CD14-positive monocyte (primary cell): ENCODE measurements around the gene ACBD5. TPM values are rescaled to one million over a fixed set of nuclear protein-coding genes. Genes with fewer than 3 reads are reported as not detected.

Experiments used
- DNase-seq, 3 donors: peaks; one replicate each; pipeline ENCODE4 v3.0.0-alpha.2; 2011 to 2022
- H2AFZ ChIP-seq: 2 replicates; pipeline ENCODE4 v1.6.0; 2012; ENCODE audit warnings: mild to moderate bottlenecking, low read depth, low read length, inconsistent platforms; ENCODE audit not compliant: insufficient read depth, poor library complexity, severe bottlenecking
- H3K27ac ChIP-seq, 2 donors: 1 replicate in 1 of 2; 2 replicates in 1 of 2; pipeline ENCODE4 v1.5.1; 2012 to 2013; ENCODE audit warnings: low read length in 2 of 2, control low read depth in 1 of 2, inconsistent platforms in 1 of 2, low read depth in 1 of 2, mild to moderate bottlenecking in 1 of 2
- H3K27me3 ChIP-seq, 2 donors: one replicate each; pipeline versions ENCODE4 v1.6.0 to v1.6.1; 2011 to 2013; ENCODE audit warnings: low read length in 2 of 2; ENCODE audit not compliant: control insufficient read depth in 2 of 2, insufficient read depth in 2 of 2
- H3K36me3 ChIP-seq, 2 donors: replicated peaks in 1 of 2; 1 replicate in 1 of 2; 2 replicates in 1 of 2; pipeline versions ENCODE4 v1.5.1 to v1.6.1; 2012 to 2013; ENCODE audit warnings: low read length in 2 of 2, control low read depth in 1 of 2, inconsistent platforms in 1 of 2, mild to moderate bottlenecking in 1 of 2; ENCODE audit not compliant: insufficient read depth in 2 of 2, control insufficient read depth in 1 of 2
- H3K4me1 ChIP-seq, 2 donors: 1 replicate in 1 of 2; 2 replicates in 1 of 2; pipeline versions ENCODE4 v1.5.1 to v1.6.1; 2012 to 2013; ENCODE audit warnings: low read length in 2 of 2, control low read depth in 1 of 2, inconsistent platforms in 1 of 2, mild to moderate bottlenecking in 1 of 2, moderate library complexity in 1 of 2; ENCODE audit not compliant: insufficient read depth in 2 of 2, control insufficient read depth in 1 of 2
- H3K4me2 ChIP-seq: replicated peaks from 2 replicates; pipeline ENCODE3; 2012; ENCODE audit warnings: low read length, moderate library complexity, mild to moderate bottlenecking; ENCODE audit not compliant: poor library complexity, severe bottlenecking; ENCODE audit errors: extremely low read depth
- H3K4me3 ChIP-seq, 3 experiments: fragments of 200-600 bp in 1 of 3; sonication (generic) in 1 of 3; replicated peaks in 1 of 3; 1 replicate in 2 of 3; 2 replicates in 1 of 3; pipeline ENCODE4 v1.5.1; 2011 to 2013; ENCODE audit warnings: low read length in 3 of 3, mild to moderate bottlenecking in 3 of 3, control low read depth in 2 of 3, low read depth in 2 of 3, inconsistent platforms in 1 of 3, moderate library complexity in 1 of 3
- H3K79me2 ChIP-seq: 2 replicates; pipeline ENCODE4 v1.6.0; 2012; ENCODE audit warnings: mild to moderate bottlenecking, control low read depth, inconsistent platforms, low read length, moderate library complexity; ENCODE audit not compliant: insufficient read depth
- H3K9ac ChIP-seq: 2 replicates; pipeline ENCODE4 v1.6.0; 2017; ENCODE audit warnings: low read length, mild to moderate bottlenecking; ENCODE audit not compliant: insufficient read depth, poor library complexity, severe bottlenecking
- H3K9me3 ChIP-seq, 2 donors: replicated peaks in 1 of 2; 1 replicate in 1 of 2; 2 replicates in 1 of 2; pipeline versions ENCODE4 v1.5.1 to v1.6.1; 2012 to 2013; ENCODE audit warnings: low read length in 2 of 2, control low read depth in 1 of 2; ENCODE audit not compliant: control insufficient read depth in 1 of 2, insufficient read depth in 1 of 2
- H4K20me1 ChIP-seq: 2 replicates; pipeline ENCODE4 v1.6.0; 2012; ENCODE audit warnings: mild to moderate bottlenecking, low read length, control low read depth, moderate library complexity; ENCODE audit not compliant: insufficient read depth
- H3K27ac Mint-ChIP-seq, 7 donors: one replicate each; pipeline ENCODE4 v1.8.0; 2020; ENCODE audit warnings: mild to moderate bottlenecking in 7 of 7, mixed read lengths in 7 of 7, moderate library complexity in 6 of 7, inconsistent platforms in 2 of 7
- H3K27me3 Mint-ChIP-seq, 3 donors: one replicate each; pipeline ENCODE4 v1.8.0; 2021 to 2022; ENCODE audit warnings: low read depth in 3 of 3, mild to moderate bottlenecking in 3 of 3, mixed read lengths in 3 of 3, moderate library complexity in 3 of 3, inconsistent platforms in 1 of 3
- H3K36me3 Mint-ChIP-seq, 2 donors: one replicate each; pipeline ENCODE4 v1.8.0; 2020; ENCODE audit warnings: mixed read lengths in 2 of 2, inconsistent platforms in 1 of 2, mild to moderate bottlenecking in 1 of 2
- H3K4me1 Mint-ChIP-seq: one replicate; pipeline ENCODE4 v1.8.0; 2020; ENCODE audit warnings: mild to moderate bottlenecking, mixed read lengths
- H3K4me3 Mint-ChIP-seq, 2 donors: one replicate each; pipeline ENCODE4 v1.8.0; 2020; ENCODE audit warnings: mild to moderate bottlenecking in 2 of 2, mixed read lengths in 2 of 2, moderate library complexity in 1 of 2
- H3K9me3 Mint-ChIP-seq, 7 donors: one replicate each; pipeline ENCODE4 v1.8.0; 2020 to 2022; ENCODE audit warnings: mixed read lengths in 7 of 7, mild to moderate bottlenecking in 6 of 7, moderate library complexity in 6 of 7, inconsistent platforms in 2 of 7
- CTCF ChIP-seq: fragments of 200-600 bp; IDR thresholded peaks from one replicate; pipeline ENCODE4 v1.8.0; 2022; ENCODE audit warnings: antibody characterized with exemption, mild to moderate bottlenecking
- WGBS: methylation state at CpG from one replicate; pipeline ENCODE4 v1.1.5; 2013; ENCODE audit warnings: missing lambda C conversion rate; ENCODE audit not compliant: insufficient coverage; 5-methylcytosine and 5-hydroxymethylcytosine counted together
- intact Hi-C, 2 donors: fragments of 100-400 bp; cut with micrococcal nuclease; formaldehyde crosslinking; loops; one replicate each; pipeline versions ENCODE4 v1.15.0 to v1.15.1; 2023
- polyA plus RNA-seq, 3 donors: library from polyadenylated mRNA; depleted of rRNA in 1 of 3; unstranded in 2 of 3; stranded (reverse) in 1 of 3; fragments of 300-500 nt in 2 of 3; fragments of >200 nt in 1 of 3; fragmentation: Illumina TruSeq in 2 of 3; gene quantifications; 1 replicate in 2 of 3; 2 replicates in 1 of 3; pipeline ENCODE4 v1.2.3, GENCODE V29; 2012 to 2021

Gene ACBD5
- polyA plus RNA-seq, 3 donors = 13.6 to 17.5 (median 15.5) TPM

GRCh38 chr10:27235706-27236105 is 4.9 kb downstream of the ACBD5 start:
- Histone ChIP-seq H3K9ac (no peak overlapping the region), H3K36me3 (peaks cover 28 to 42% of the 10 kb centered on the region in 2 donors), H3K27ac (no peak overlapping the region), H3K4me2 (no peak overlapping the region), H2AFZ (no peak overlapping the region), H3K79me2 (peaks cover 48% of the 10 kb centered on the region), H3K4me3 (no peak overlapping the region), H3K4me1 (peaks cover 10 to 12% of the 10 kb centered on the region in 2 donors), H4K20me1 (peaks cover 26% of the 10 kb centered on the region), H3K27me3 (no peaks in the 10 kb centered on the region), H3K9me3 (no peaks in the 10 kb centered on the region)
- H3K4me3 Mint-ChIP-seq = no peak overlapping the region
- no CpG with 5 or more reads among the region's 1 CpG for WGBS
- intact Hi-C loops = no loop called here
- DNase-seq = no peak
- no peak overlapping the region for H3K27ac Mint-ChIP-seq
- H3K27me3 Mint-ChIP-seq = no peaks in the 10 kb centered on the region
- H3K36me3 Mint-ChIP-seq = peaks cover 26 to 31% of the 10 kb centered on the region in 2 donors
- H3K4me1 Mint-ChIP-seq = peaks cover 9% of the 10 kb centered on the region
- TF ChIP-seq CTCF = no peak
- H3K9me3 Mint-ChIP-seq = no peaks in the 10 kb centered on the region

- H3K27ac Mint-ChIP-seq = no peak overlapping the region
- Histone ChIP-seq H3K27me3 (no peaks in the 10 kb centered on the region), H3K27ac (no peak overlapping the region), H3K4me1 (no peaks in the 10 kb centered on the region), H4K20me1 (peaks cover 13% of the 10 kb centered on the region), H3K36me3 (peaks cover 49 to 88% of the 10 kb centered on the region in 2 donors), H3K79me2 (peaks cover 3% of the 10 kb centered on the region), H3K4me2 (no peak overlapping the region), H3K4me3 (no peak overlapping the region), H2AFZ (no peak overlapping the region), H3K9me3 (no peaks in the 10 kb centered on the region), H3K9ac (no peak overlapping the region)
- peaks cover 39 to 69% of the 10 kb centered on the region in 2 donors for H3K36me3 Mint-ChIP-seq
- no peak for TF ChIP-seq CTCF
- no peaks in the 10 kb centered on the region for H3K4me1 Mint-ChIP-seq
- no peak for DNase-seq
- no peak overlapping the region for H3K4me3 Mint-ChIP-seq
- intact Hi-C loops = no loop called here
- peaks cover 0 to 2% (median 0%) of the 10 kb centered on the region in 3 donors for H3K27me3 Mint-ChIP-seq
- H3K9me3 Mint-ChIP-seq = no peaks in the 10 kb centered on the region
- WGBS = no CpG with 5 or more reads among the region's 1 CpG
These were observed 10.6 kb downstream of the ACBD5 start for GRCh38 chr10:27230022-27230421.
